H1 (cell line): ENCODE results near the gene MEF2C. TPM values are rescaled to one million over a fixed set of nuclear protein-coding genes. Genes with fewer than 3 reads are reported as not detected.

Experiments used
- CTCF ChIA-PET: fragments of 300-600 bp; sonication (Branson Sonifier 250); formaldehyde crosslinking; loops from one replicate; lab custom pipeline; 2021; ENCODE audit not compliant: partially characterized antibody; lab: Charles Lee
- POLR2A ChIA-PET: fragments of 300-600 bp; sonication (Branson Sonifier 250); formaldehyde crosslinking; loops from one replicate; lab custom pipeline; 2021; ENCODE audit warnings: inconsistent platforms; ENCODE audit not compliant: partially characterized antibody; lab: Charles Lee
- DNase-seq, 2 experiments: peaks; one replicate each; pipeline versions ENCODE4 v3.0.0 to v3.0.0-alpha.2; 2010 to 2022; ENCODE audit warnings: low spot score in 2 of 2, low read depth in 1 of 2, mixed read lengths in 1 of 2
- FAIRE-seq: peaks from 2 replicates; lab custom pipeline; 2011; peaks lifted over from hg19 to GRCh38; lab: Jason Lieb, UNC
- H2AFZ ChIP-seq: 2 replicates; pipeline ENCODE4 v1.8.1; 2012; ENCODE audit warnings: low read length, inconsistent platforms
- H2AK5ac ChIP-seq: 2 replicates; pipeline ENCODE4 v1.6.1; 2013; ENCODE audit warnings: low read depth, low read length
- H2BK120ac ChIP-seq: replicated peaks from 2 replicates; pipeline ENCODE3; 2013; ENCODE audit warnings: low read depth, low read length, inconsistent platforms
- H2BK12ac ChIP-seq: 2 replicates; pipeline ENCODE4 v1.6.1; 2013; ENCODE audit warnings: low read depth, low read length
- H2BK15ac ChIP-seq: 2 replicates; pipeline ENCODE4 v1.6.1; 2013; ENCODE audit warnings: low read length
- H2BK20ac ChIP-seq: 2 replicates; pipeline ENCODE4 v1.6.1; 2013; ENCODE audit warnings: low read length
- H2BK5ac ChIP-seq: 2 replicates; pipeline ENCODE4 v1.6.1; 2013; ENCODE audit warnings: low read depth, low read length
- H3K14ac ChIP-seq: 2 replicates; pipeline ENCODE4 v1.6.1; 2013; ENCODE audit warnings: inconsistent platforms; ENCODE audit not compliant: insufficient read length
- H3K18ac ChIP-seq: 2 replicates; pipeline ENCODE4 v1.6.1; 2013; ENCODE audit warnings: low read length; ENCODE audit errors: extremely low read depth
- H3K23ac ChIP-seq: 2 replicates; pipeline ENCODE4 v1.6.1; 2013; ENCODE audit warnings: inconsistent platforms; ENCODE audit not compliant: insufficient read length
- H3K23me2 ChIP-seq: 2 replicates; pipeline ENCODE4 v1.6.1; 2013; ENCODE audit warnings: low read depth, low read length
- H3K27ac ChIP-seq: 2 replicates; pipeline ENCODE4 v1.6.1; 2011; ENCODE audit warnings: low read depth, low read length, inconsistent platforms
- H3K27me3 ChIP-seq, 4 experiments: replicated peaks in 1 of 4; 1 replicate in 1 of 4; 2 replicates in 3 of 4; pipeline versions ENCODE4 v1.6.1 to v1.8.1; 2011 to 2013; ENCODE audit warnings: low read length in 3 of 4, mild to moderate bottlenecking in 3 of 4, inconsistent platforms in 2 of 4, mixed read lengths in 2 of 4, moderate library complexity in 1 of 4; ENCODE audit not compliant: control insufficient read depth in 3 of 4, insufficient read depth in 3 of 4; ENCODE audit errors: extremely low read depth in 1 of 4
- H3K36me3 ChIP-seq, 4 experiments: 2 replicates each; pipeline versions ENCODE4 v1.6.1 to v1.8.1; 2011 to 2013; ENCODE audit warnings: mild to moderate bottlenecking in 4 of 4, low read length in 3 of 4, moderate library complexity in 2 of 4, control low read depth in 1 of 4, inconsistent platforms in 1 of 4; ENCODE audit not compliant: insufficient read depth in 4 of 4, control insufficient read depth in 2 of 4
- H3K4ac ChIP-seq: replicated peaks from 2 replicates; pipeline ENCODE3; 2013; ENCODE audit warnings: low read length, low read depth, mixed read lengths, inconsistent platforms; ENCODE audit not compliant: insufficient read length
- H3K4me1 ChIP-seq, 4 experiments: replicated peaks in 1 of 4; 1 replicate in 1 of 4; 2 replicates in 3 of 4; pipeline versions ENCODE4 v1.6.1 to v1.8.1; 2011 to 2013; ENCODE audit warnings: low read length in 3 of 4, inconsistent platforms in 2 of 4, mixed read lengths in 1 of 4; ENCODE audit not compliant: insufficient read depth in 4 of 4, control insufficient read depth in 3 of 4
- H3K4me2 ChIP-seq, 2 experiments: 2 replicates each; pipeline versions ENCODE4 v1.6.1 to v1.8.1; 2011 to 2013; ENCODE audit warnings: low read depth in 2 of 2, low read length in 2 of 2, control low read depth in 1 of 2, inconsistent platforms in 1 of 2, mild to moderate bottlenecking in 1 of 2; ENCODE audit not compliant: insufficient read depth in 1 of 2
- H3K4me3 ChIP-seq, 4 experiments: fragments of 200-600, 300-600 bp in 1 of 4; sonication (generic), shearing (Covaris generic), sonication (Bioruptor Twin) in 1 of 4; 2 replicates each; pipeline versions ENCODE4 v1.5.1 to v1.8.1; 2011 to 2016; ENCODE audit warnings: low read length in 4 of 4, low read depth in 3 of 4, control low read depth in 2 of 4, inconsistent platforms in 2 of 4, mild to moderate bottlenecking in 2 of 4, mixed read lengths in 1 of 4, moderate library complexity in 1 of 4; ENCODE audit not compliant: insufficient read depth in 2 of 4; ENCODE audit errors: extremely low read depth in 1 of 4
- H3K56ac ChIP-seq: replicated peaks from 2 replicates; pipeline ENCODE3; 2013; ENCODE audit warnings: low read depth, mild to moderate bottlenecking, mixed read lengths, low read length, inconsistent platforms; ENCODE audit not compliant: insufficient read length
- H3K79me1 ChIP-seq: 2 replicates; pipeline ENCODE4 v1.6.1; 2013; ENCODE audit warnings: low read depth, low read length, control low read depth
- H3K79me2 ChIP-seq, 2 experiments: 2 replicates each; pipeline versions ENCODE4 v1.6.1 to v1.8.1; 2012 to 2013; ENCODE audit warnings: low read length in 2 of 2, mild to moderate bottlenecking in 2 of 2, inconsistent platforms in 1 of 2; ENCODE audit not compliant: insufficient read depth in 2 of 2, control insufficient read depth in 1 of 2
- H3K9ac ChIP-seq, 4 experiments: replicated peaks in 1 of 4; 1 replicate in 1 of 4; 2 replicates in 3 of 4; pipeline versions ENCODE4 v1.6.1 to v1.8.1; 2011 to 2013; ENCODE audit warnings: low read depth in 3 of 4, low read length in 3 of 4, control low read depth in 2 of 4, mild to moderate bottlenecking in 2 of 4, moderate library complexity in 2 of 4, inconsistent platforms in 1 of 4; ENCODE audit errors: extremely low read depth in 1 of 4
- H3K9me3 ChIP-seq, 2 experiments: 2 replicates each; pipeline versions ENCODE4 v1.6.1 to v1.8.1; 2012 to 2013; ENCODE audit warnings: mild to moderate bottlenecking in 2 of 2, moderate library complexity in 2 of 2, control low read depth in 1 of 2, inconsistent platforms in 1 of 2, low read depth in 1 of 2, low read length in 1 of 2, mixed read lengths in 1 of 2; ENCODE audit not compliant: insufficient read depth in 2 of 2
- H4K20me1 ChIP-seq, 2 experiments: replicated peaks in 1 of 2; 2 replicates each; pipeline versions ENCODE3 to v1.8.1; 2011 to 2013; ENCODE audit warnings: inconsistent platforms in 2 of 2, low read length in 2 of 2, mild to moderate bottlenecking in 1 of 2; ENCODE audit not compliant: insufficient read depth in 2 of 2, control insufficient read depth in 1 of 2
- H4K5ac ChIP-seq: 2 replicates; pipeline ENCODE4 v1.6.1; 2013; ENCODE audit warnings: low read length, low read depth, mixed read lengths, inconsistent platforms; ENCODE audit not compliant: insufficient read length
- H4K8ac ChIP-seq: 2 replicates; pipeline ENCODE4 v1.8.0; 2013; ENCODE audit warnings: mild to moderate bottlenecking, moderate library complexity, low read length, inconsistent platforms; ENCODE audit not compliant: insufficient read depth; ENCODE audit errors: extremely low read depth
- H4K91ac ChIP-seq: replicated peaks from 2 replicates; pipeline ENCODE3; 2013; ENCODE audit warnings: low read length, mixed read lengths, inconsistent platforms; ENCODE audit not compliant: insufficient read length
- CHD2 ChIP-seq: IDR thresholded peaks from 2 replicates; pipeline ENCODE4 v1.6.1; 2012; ENCODE audit warnings: low read length, improper control_type of control experiment
- EP300 ChIP-seq, 2 experiments: IDR thresholded peaks; 1 replicate in 1 of 2; 2 replicates in 1 of 2; pipeline ENCODE4 v1.6.1; 2011 to 2012; ENCODE audit warnings: low read depth in 2 of 2, low read length in 2 of 2, mild to moderate bottlenecking in 2 of 2, borderline replicate concordance in 1 of 2, inconsistent platforms in 1 of 2, moderate library complexity in 1 of 2
- MAFK ChIP-seq: IDR thresholded peaks from 2 replicates; pipeline ENCODE4 v1.6.1; 2012; ENCODE audit warnings: low read depth, mild to moderate bottlenecking, improper control_type of control experiment, low read length
- SIX5 ChIP-seq: IDR thresholded peaks from 2 replicates; pipeline ENCODE4 v1.6.1; 2011; ENCODE audit warnings: mild to moderate bottlenecking, low read depth, low read length
- SP1 ChIP-seq: IDR thresholded peaks from 2 replicates; pipeline ENCODE4 v1.6.1; 2011; ENCODE audit warnings: low read depth, low read length
- WGBS, 2 experiments: shearing (Covaris generic) in 1 of 2; methylation state at CpG; one replicate each; pipeline versions ENCODE4 v1.1.6 to v1.1.7; 2013 to 2015; ENCODE audit warnings: low lambda C conversion rate in 2 of 2, mixed read lengths in 2 of 2, inconsistent platforms in 1 of 2, low coverage in 1 of 2, missing lambda C conversion rate in 1 of 2; ENCODE audit not compliant: insufficient replicate concordance in 2 of 2, insufficient coverage in 1 of 2, insufficient read length in 1 of 2; ENCODE audit errors: extremely low coverage in 1 of 2, missing lambda C conversion rate in 1 of 2; 5-methylcytosine and 5-hydroxymethylcytosine counted together
- polyA plus RNA-seq, 7 experiments: library from polyadenylated mRNA; depleted of rRNA in 3 of 7; stranded (reverse) in 5 of 7; unstranded in 2 of 7; fragments of >200 nt in 5 of 7; fragments of 200-250 nt in 2 of 7; gene quantifications; 1 replicate in 5 of 7; 2 replicates in 1 of 7; 4 replicates in 1 of 7; pipeline versions ENCODE4 v1.2.1 to v1.2.3, GENCODE V29; 2011 to 2013; ENCODE audit warnings: missing spikeins in 2 of 7, mixed read lengths in 2 of 7
- total RNA-seq: library from RNA; stranded (reverse); fragmentation: NEBNext Ultra II Directional; extraction: Animal tissue kit (Norgen Biotek cat#: 25700); gene quantifications from 2 replicates; pipeline ENCODE4 v1.2.1, GENCODE V29; 2021

The MEF2C gene
- total and polyA plus RNA-seq, 2 of the 8 experiments (the other 6 are each of a cell fraction or from before 2014, with no cell fraction given), result 0.59 to 0.99 TPM

GRCh38 chr5:88669371-88670050, 213.5 kb downstream of the MEF2C start:
- Histone ChIP-seq H3K4me1 (peaks cover 16 to 33% (median 23%) of the 10 kb centered on the region in 4 experiments), H2BK20ac (no peak overlapping the region), H3K9ac (no peak overlapping the region), H3K4me3 (no peak overlapping the region), H3K79me1 (no peaks in the 10 kb centered on the region), H3K18ac (no peak overlapping the region), H4K8ac (no peak overlapping the region), H2AFZ (no peak overlapping the region), H2BK15ac (no peak overlapping the region), H4K20me1 (peaks cover 0 to 11% of the 10 kb centered on the region in 2 experiments), H3K36me3 (no peaks in the 10 kb centered on the region), H3K27ac (no peak overlapping the region), H2AK5ac (no peak overlapping the region), H4K5ac (no peak overlapping the region), H2BK120ac (no peak overlapping the region), H3K4ac (no peak overlapping the region), H3K9me3 (no peaks in the 10 kb centered on the region), H2BK5ac (no peak overlapping the region), H3K23ac (no peak overlapping the region), H3K79me2 (no peaks in the 10 kb centered on the region), H3K56ac (no peak overlapping the region), H3K27me3 (peaks cover 39 to 84% (median 64%) of the 10 kb centered on the region in 4 experiments), H3K4me2 (no peak overlapping the region), H3K23me2 (peaks cover 11% of the 10 kb centered on the region; the same call in 1 of the 2 replicates), H3K14ac (no peak overlapping the region), H4K91ac (no peak overlapping the region), H2BK12ac (no peak overlapping the region)
- ChIA-PET POLR2A (no interaction called here), CTCF (interaction anchor here (0.6 to 2.0 kb wide), 6 partner anchors 9 to 1365 kb away, joined by 3 to 18 read pairs (median 4); no protein-coding TSS in a partner anchor)
- TF ChIP-seq SIX5, result no peak
- no peak for TF ChIP-seq SP1
- no peak for TF ChIP-seq CHD2
- TF ChIP-seq EP300 (IDR thresholded peaks at IDR 0.05; ENCODE audit: borderline replicate concordance in 1 of 2, low read depth in 2 of 2, low read length in 2 of 2), result no peak
- no peak for TF ChIP-seq MAFK
- DNase-seq (no peak), FAIRE-seq (no peak)
- 85% methylated on average over 3 of the region's 3 CpGs; no CpG with 5 or more reads in 1 of the 2 experiments for whole genome bisulfite sequencing, 2 experiments
